AML-193 (cell line): ENCODE measurements around the gene RNF227.

ENCODE experiments used
- DNase-seq, 2 experiments: peaks; one replicate each; lab custom pipeline; 2025; lab: John Stamatoyannopoulos, UW

Gene RNF227

GRCh38 chr17:7889166-7889955 lies 26.7 kb downstream of the RNF227 start:
- DNase-seq, result peak; percentile 56 to 58

GRCh38 chr17:7888184-7888920 lies 27.7 kb downstream of the RNF227 start, which contains the start of gene CHD3:
TSS of gene CHD3 (plus strand) at chr17:7888789. CDS start at chr17:7889001, 212 bp downstream.
- DNase-seq, result no peak

GRCh38 chr17:7887482-7888183 lies 28.5 kb downstream of the RNF227 start:
- peak; percentile 55 to 58 for DNase-seq

- DNase-seq, result peak; percentile 44 to 50
Measured at GRCh38 chr17:7887038-7887481, 29.0 kb downstream of the RNF227 start.

GRCh38 chr17:7886227-7887037 lies 29.7 kb downstream of the RNF227 start:
- no peak for DNase-seq

GRCh38 chr17:7885367-7886226 lies 30.5 kb downstream of the RNF227 start:
- DNase-seq, result no peak

GRCh38 chr17:7884581-7885366 lies 31.3 kb downstream of the RNF227 start:
- DNase-seq, result no peak

- peak in 1 of 2 experiments; percentile 11 for DNase-seq
Measured at GRCh38 chr17:7883781-7884386, 32.2 kb downstream of the RNF227 start.

- DNase-seq, result no peak
Measured at GRCh38 chr17:7882629-7883028, 33.5 kb downstream of the RNF227 start.

- DNase-seq, result no peak
Measured at GRCh38 chr17:7882068-7882467, 34.0 kb downstream of the RNF227 start.

- peak in 1 of 2 experiments; percentile 18 for DNase-seq
Measured at GRCh38 chr17:7881276-7882054, 34.6 kb downstream of the RNF227 start.

- DNase-seq, result no peak
Measured at GRCh38 chr17:7880076-7880868, 35.8 kb downstream of the RNF227 start.

- no peak for DNase-seq
Measured at GRCh38 chr17:7878234-7878633, 37.9 kb downstream of the RNF227 start.

- DNase-seq, result no peak
Measured at GRCh38 chr17:7875804-7876370, 40.2 kb downstream of the RNF227 start.

GRCh38 chr17:7873051-7873450 lies 43.0 kb downstream of the RNF227 start:
- DNase-seq, result no peak

GRCh38 chr17:7867881-7868329 lies 48.2 kb downstream of the RNF227 start:
- DNase-seq, result peak; percentile 41 to 51

- DNase-seq, result no peak
Measured at GRCh38 chr17:7864995-7865650, 51.0 kb downstream of the RNF227 start.
